ENCODE results near the gene ADAM22.

DNA sequence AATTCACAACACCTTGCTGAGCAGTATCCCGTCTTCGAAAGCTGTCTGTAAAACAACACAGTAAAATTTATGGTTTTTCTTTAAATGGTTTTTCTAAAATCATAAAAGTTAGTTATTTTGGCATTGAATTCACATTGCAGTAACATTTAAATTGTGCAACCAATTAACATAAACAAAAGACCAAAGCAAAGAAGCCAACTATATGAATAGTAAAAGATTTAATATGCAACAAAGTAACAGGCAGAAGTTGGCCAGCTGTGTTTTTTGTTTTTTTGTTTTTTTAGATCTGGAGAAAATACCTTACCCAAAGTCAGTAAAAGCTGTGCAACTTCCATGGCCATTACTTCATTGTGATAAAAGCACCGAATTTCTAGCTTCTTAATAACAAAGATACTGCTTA lies 274.5 kb downstream of the ADAM22 start:
- TF ChIP-seq, protein P1, sequence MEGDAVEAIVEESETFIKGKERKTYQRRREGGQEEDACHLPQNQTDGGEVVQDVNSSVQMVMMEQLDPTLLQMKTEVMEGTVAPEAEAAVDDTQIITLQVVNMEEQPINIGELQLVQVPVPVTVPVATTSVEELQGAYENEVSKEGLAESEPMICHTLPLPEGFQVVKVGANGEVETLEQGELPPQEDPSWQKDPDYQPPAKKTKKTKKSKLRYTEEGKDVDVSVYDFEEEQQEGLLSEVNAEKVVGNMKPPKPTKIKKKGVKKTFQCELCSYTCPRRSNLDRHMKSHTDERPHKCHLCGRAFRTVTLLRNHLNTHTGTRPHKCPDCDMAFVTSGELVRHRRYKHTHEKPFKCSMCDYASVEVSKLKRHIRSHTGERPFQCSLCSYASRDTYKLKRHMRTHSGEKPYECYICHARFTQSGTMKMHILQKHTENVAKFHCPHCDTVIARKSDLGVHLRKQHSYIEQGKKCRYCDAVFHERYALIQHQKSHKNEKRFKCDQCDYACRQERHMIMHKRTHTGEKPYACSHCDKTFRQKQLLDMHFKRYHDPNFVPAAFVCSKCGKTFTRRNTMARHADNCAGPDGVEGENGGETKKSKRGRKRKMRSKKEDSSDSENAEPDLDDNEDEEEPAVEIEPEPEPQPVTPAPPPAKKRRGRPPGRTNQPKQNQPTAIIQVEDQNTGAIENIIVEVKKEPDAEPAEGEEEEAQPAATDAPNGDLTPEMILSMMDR (conservative IDR thresholded peaks at IDR 0.05), result no peak
- TF ChIP-seq EZH2 (IDR thresholded peaks at IDR 0.05; ENCODE audit: low read depth), result no peak
